Left lung (tissue), 10 donors: ENCODE data around the gene LAMA2. TPM values are rescaled to one million over a fixed set of nuclear protein-coding genes. Genes with fewer than 3 reads are reported as not detected.
A peak's percentile ranks its signal among the peaks of the same experiment; 100 is the strongest.

ENCODE experiments used
- ATAC-seq: fragments of 200-7000 bp; cut with Tn5 transposase; one replicate; pipeline ENCODE4 v1.9.1; 2020; ENCODE audit warnings: moderate library complexity
- DNase-seq, 4 donors: peaks; one replicate each; pipeline ENCODE4 v3.0.0-alpha.2; 2013 to 2020
- H3K27ac ChIP-seq, 2 donors: fragments of 200-600 bp; sonication (generic) in 1 of 2; one replicate each; pipeline versions ENCODE4 v1.5.0 to v1.8.0; 2020 to 2021
- H3K27me3 ChIP-seq, 2 donors: fragments of 200-600 bp; sonication (generic) in 1 of 2; one replicate each; pipeline versions ENCODE4 v1.5.0 to v1.8.0; 2020 to 2021
- H3K36me3 ChIP-seq, 2 donors: fragments of 200-600 bp; sonication (generic) in 1 of 2; one replicate each; pipeline versions ENCODE4 v1.5.0 to v1.8.0; 2020 to 2021
- H3K4me1 ChIP-seq, 2 donors: fragments of 200-600 bp; one replicate each; pipeline ENCODE4 v1.8.0; 2021
- H3K4me3 ChIP-seq, 2 donors: fragments of 200-600 bp; sonication (generic) in 1 of 2; one replicate each; pipeline versions ENCODE4 v1.5.0 to v1.8.0; 2020 to 2021; ENCODE audit warnings: mild to moderate bottlenecking in 1 of 2
- H3K9me3 ChIP-seq, 2 donors: fragments of 200-600 bp; sonication (generic) in 1 of 2; one replicate each; pipeline versions ENCODE4 v1.5.0 to v1.8.0; 2020 to 2021
- CTCF ChIP-seq, 2 donors: fragments of 200-600 bp; sonication (generic) in 1 of 2; IDR thresholded peaks; one replicate each; pipeline versions ENCODE4 v1.5.0 to v1.8.0; 2021; ENCODE audit warnings: antibody characterized with exemption in 2 of 2
- intact Hi-C, 2 donors: fragments of 100-400 bp; cut with DNase I; formaldehyde crosslinking; loops; one replicate each; pipeline versions ENCODE4 v1.11.2 to v1.14.2; 2022
- polyA plus RNA-seq, 6 donors: library from polyadenylated mRNA; unstranded; fragments of 120-200 nt; gene quantifications; one replicate each; pipeline ENCODE4 v1.2.1, GENCODE V29; 2013; ENCODE audit not compliant: insufficient read length in 6 of 6
- total RNA-seq, 2 donors: library from RNA; stranded (reverse); fragmentation: NEBNext Ultra II Directional; extraction: Animal tissue kit (Norgen Biotek cat#: 25700); gene quantifications; one replicate each; pipeline ENCODE4 v1.2.1, GENCODE V29; 2021
- donor health status: DM: no; HTN: yes; CAD: no.
- donor health status: DM: no; HTN: no; CAD: no.

The LAMA2 gene
- total and polyA plus RNA-seq, 8 donors, result 32.7 to 91.7 (median 64.7) TPM

GRCh38 chr6:129345890-129346289 is 463.0 kb downstream of the LAMA2 start:
- no peaks in the 10 kb centered on the region for H3K9me3 ChIP-seq
- no peaks in the 10 kb centered on the region for H3K4me1 ChIP-seq
- H3K4me3 ChIP-seq, result no peak overlapping the region
- ATAC-seq (no peak), DNase-seq (no peak)
- TF ChIP-seq CTCF (IDR thresholded peaks at IDR 0.05), result no peak
- intact Hi-C loops, result no loop called here
- H3K36me3 ChIP-seq, result no peaks in the 10 kb centered on the region
- H3K27ac ChIP-seq, result no peak overlapping the region
- H3K27me3 ChIP-seq, result no peaks in the 10 kb centered on the region

GRCh38 chr6:129346964-129347363 is 464.0 kb downstream of the LAMA2 start:
- Histone ChIP-seq H3K27ac (no peak overlapping the region), H3K27me3 (no peaks in the 10 kb centered on the region), H3K4me3 (no peak overlapping the region), H3K4me1 (no peaks in the 10 kb centered on the region), H3K36me3 (no peaks in the 10 kb centered on the region), H3K9me3 (no peaks in the 10 kb centered on the region)
- ATAC-seq (no peak), DNase-seq (no peak)
- TF ChIP-seq CTCF (IDR thresholded peaks at IDR 0.05), result no peak
- intact Hi-C loops, result no loop called here

- H3K36me3 ChIP-seq, result no peaks in the 10 kb centered on the region
- H3K27me3 ChIP-seq, result no peaks in the 10 kb centered on the region
- TF ChIP-seq CTCF (IDR thresholded peaks at IDR 0.05), result no peak
- H3K4me1 ChIP-seq, result no peaks in the 10 kb centered on the region
- H3K9me3 ChIP-seq, result no peaks in the 10 kb centered on the region
- no peak overlapping the region for H3K4me3 ChIP-seq
- intact Hi-C loops, result no loop called here
- DNase-seq (no peak), ATAC-seq (no peak)
- no peak overlapping the region for H3K27ac ChIP-seq
These were observed 467.3 kb downstream of the LAMA2 start for GRCh38 chr6:129350278-129350677.

- H3K27ac ChIP-seq, result no peak overlapping the region
- no peaks in the 10 kb centered on the region for H3K9me3 ChIP-seq
- intact Hi-C loops, result no loop called here
- no peaks in the 10 kb centered on the region for H3K27me3 ChIP-seq
- no peak overlapping the region for H3K4me3 ChIP-seq
- no peaks in the 10 kb centered on the region for H3K4me1 ChIP-seq
- no peak for TF ChIP-seq CTCF (IDR thresholded peaks at IDR 0.05)
- no peaks in the 10 kb centered on the region for H3K36me3 ChIP-seq
- no peak for ATAC-seq
- DNase-seq, result no peak
These were observed 468.9 kb downstream of the LAMA2 start for GRCh38 chr6:129351807-129352206.

- H3K36me3 ChIP-seq, result no peaks in the 10 kb centered on the region
- no peaks in the 10 kb centered on the region for H3K9me3 ChIP-seq
- ATAC-seq, result no peak
- DNase-seq, result peak in 1 of 4 donors; percentile 36
- H3K27me3 ChIP-seq, result no peaks in the 10 kb centered on the region
- intact Hi-C loops, result no loop called here
- H3K27ac ChIP-seq, result no peak overlapping the region
- no peak for TF ChIP-seq CTCF (IDR thresholded peaks at IDR 0.05)
- H3K4me3 ChIP-seq, result no peak overlapping the region
- no peaks in the 10 kb centered on the region for H3K4me1 ChIP-seq
These were observed 470.1 kb downstream of the LAMA2 start for GRCh38 chr6:129353067-129353466.
